VCaP (cell line): ENCODE measurements around the gene PARP16.

ENCODE experiments used
- H3K27ac ChIP-seq: fragments of 450-650 bp; 2 replicates; pipeline ENCODE4 v1.5.1; 2017
- CTCF ChIP-seq: fragments of 450-650 bp; conservative IDR thresholded peaks from 2 replicates; pipeline ENCODE4 v1.5.1; 2017; ENCODE audit warnings: mild to moderate bottlenecking, moderate library complexity

PARP16 gene

GRCh38 chr15:65302061-65302460 is 15.4 kb upstream of the PARP16 start:
- no peak for TF ChIP-seq CTCF
- 0 out of 2 replicates have a peak overlapping the region, but pooled peaks have one; percentile 98 for H3K27ac ChIP-seq

GRCh38 chr15:65300924-65301441 is 14.3 kb upstream of the PARP16 start:
- no peak for TF ChIP-seq CTCF

GRCh38 chr15:65298731-65299130 is 12.0 kb upstream of the PARP16 start:
- no peak for TF ChIP-seq CTCF
- no peak overlapping the region for H3K27ac ChIP-seq

More at GRCh38 chr15:65300924-65301441, 14.3 kb upstream of the PARP16 start:
- H3K27ac ChIP-seq, result no peak overlapping the region

GRCh38 chr15:65292938-65293518 is 6.3 kb upstream of the PARP16 start:
- H3K27ac ChIP-seq, result no peak overlapping the region
- TF ChIP-seq CTCF, result no peak

GRCh38 chr15:65290228-65290627 is 3.5 kb upstream of the PARP16 start:
- no peak overlapping the region for H3K27ac ChIP-seq
- no peak for TF ChIP-seq CTCF

- H3K27ac ChIP-seq, result no peak overlapping the region
- TF ChIP-seq CTCF, result no peak
Observed at GRCh38 chr15:65289261-65289854, 2.7 kb upstream of the PARP16 start.

GRCh38 chr15:65287520-65287855 is 805 bp upstream of the PARP16 start:
- TF ChIP-seq CTCF, result no peak
- peak overlapping the region; percentile 92 for H3K27ac ChIP-seq
